ENCODE results near the gene BUB1. TPM values are rescaled to one million over a fixed set of nuclear protein-coding genes. Genes with fewer than 3 reads are reported as not detected.

The BUB1 gene
- total and polyA plus RNA-seq, 4 donors, result 1.6 to 12.4 (median 2.7) TPM

DNA sequence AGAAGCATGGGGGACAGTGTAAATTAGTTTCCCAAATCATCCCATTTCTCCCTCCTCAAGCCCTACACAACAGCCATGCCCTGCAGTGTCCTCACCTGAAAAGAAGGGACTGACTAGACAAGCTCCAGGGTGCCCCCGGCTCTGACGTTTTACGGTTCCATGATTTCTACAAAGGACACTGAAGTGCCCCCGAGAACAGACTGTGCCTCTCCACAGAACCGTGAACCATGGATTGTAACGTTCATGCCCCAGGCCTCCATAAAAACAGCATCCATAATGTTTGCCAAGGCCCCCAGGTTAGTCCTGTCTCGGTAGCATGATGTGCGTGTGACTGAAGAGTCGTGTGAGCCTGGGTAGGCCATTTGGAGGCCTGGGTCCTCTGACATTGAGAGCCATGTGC lies 47.5 kb upstream of the BUB1 start:
- H3K9ac ChIP-seq (ENCODE audit: insufficient read depth in 1 of 2, low read length in 2 of 2), result no peak overlapping the region
- H3K27me3 ChIP-seq (ENCODE audit: control insufficient read depth in 3 of 3, insufficient read depth in 3 of 3, low read length in 2 of 3), result peaks cover 0 to 6% (median under 1%) of the 10 kb centered on the region in 3 donors
- no peak overlapping the region for H3K27ac ChIP-seq (ENCODE audit: low read depth in 1 of 2, low read length in 1 of 2)
- 96 to 98% methylated on average over 9 of the region's 9 CpGs for WGBS, 2 donors
- DNase-seq, result no peak
- TF ChIP-seq, protein P1, sequence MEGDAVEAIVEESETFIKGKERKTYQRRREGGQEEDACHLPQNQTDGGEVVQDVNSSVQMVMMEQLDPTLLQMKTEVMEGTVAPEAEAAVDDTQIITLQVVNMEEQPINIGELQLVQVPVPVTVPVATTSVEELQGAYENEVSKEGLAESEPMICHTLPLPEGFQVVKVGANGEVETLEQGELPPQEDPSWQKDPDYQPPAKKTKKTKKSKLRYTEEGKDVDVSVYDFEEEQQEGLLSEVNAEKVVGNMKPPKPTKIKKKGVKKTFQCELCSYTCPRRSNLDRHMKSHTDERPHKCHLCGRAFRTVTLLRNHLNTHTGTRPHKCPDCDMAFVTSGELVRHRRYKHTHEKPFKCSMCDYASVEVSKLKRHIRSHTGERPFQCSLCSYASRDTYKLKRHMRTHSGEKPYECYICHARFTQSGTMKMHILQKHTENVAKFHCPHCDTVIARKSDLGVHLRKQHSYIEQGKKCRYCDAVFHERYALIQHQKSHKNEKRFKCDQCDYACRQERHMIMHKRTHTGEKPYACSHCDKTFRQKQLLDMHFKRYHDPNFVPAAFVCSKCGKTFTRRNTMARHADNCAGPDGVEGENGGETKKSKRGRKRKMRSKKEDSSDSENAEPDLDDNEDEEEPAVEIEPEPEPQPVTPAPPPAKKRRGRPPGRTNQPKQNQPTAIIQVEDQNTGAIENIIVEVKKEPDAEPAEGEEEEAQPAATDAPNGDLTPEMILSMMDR (IDR thresholded peaks at IDR 0.05; ENCODE audit: control extremely low read depth, extremely low read depth), result no peak
- H3K4me1 ChIP-seq (ENCODE audit: control insufficient read depth in 5 of 5, insufficient read depth in 5 of 5, low read length in 5 of 5), result no peaks in the 10 kb centered on the region
- H3K36me3 ChIP-seq (ENCODE audit: control insufficient read depth in 4 of 4, insufficient read depth in 4 of 4, low read length in 4 of 4), result no peaks in the 10 kb centered on the region
- H3K4me3 ChIP-seq, result no peak overlapping the region
- no peak for ATAC-seq (ENCODE audit: insufficient read depth, low FRiP score)
- H3K9me3 ChIP-seq (ENCODE audit: control insufficient read depth in 4 of 4, insufficient read depth in 3 of 4, low read length in 3 of 4), result no peaks in the 10 kb centered on the region

- Histone ChIP-seq H3K9me3 (ENCODE audit: control insufficient read depth in 4 of 4, insufficient read depth in 3 of 4, low read length in 3 of 4) (no peaks in the 10 kb centered on the region), H3K27ac (ENCODE audit: low read depth in 1 of 2, low read length in 1 of 2) (no peak overlapping the region), H3K4me3 (no peak overlapping the region), H3K36me3 (ENCODE audit: control insufficient read depth in 4 of 4, insufficient read depth in 4 of 4, low read length in 4 of 4) (no peaks in the 10 kb centered on the region), H3K9ac (ENCODE audit: insufficient read depth in 1 of 2, low read length in 2 of 2) (no peak overlapping the region), H3K4me1 (ENCODE audit: control insufficient read depth in 5 of 5, insufficient read depth in 5 of 5, low read length in 5 of 5) (peaks cover 0 to under 1% (median 0%) of the 10 kb centered on the region in 5 donors), H3K27me3 (ENCODE audit: control insufficient read depth in 3 of 3, insufficient read depth in 3 of 3, low read length in 2 of 3) (peaks cover 0 to 5% (median 0%) of the 10 kb centered on the region in 3 donors)
- DNase-seq, result no peak
- TF ChIP-seq, protein P1 (IDR thresholded peaks at IDR 0.05; ENCODE audit: control extremely low read depth, extremely low read depth), result no peak
- 33 to 49% methylated on average over 2 of the region's 2 CpGs for WGBS, 2 donors
- no peak for ATAC-seq (ENCODE audit: insufficient read depth, low FRiP score)
Measured at GRCh38 chr2:110724820-110725219, 47.0 kb upstream of the BUB1 start.

- no peak for DNase-seq
- TF ChIP-seq, protein P1 (IDR thresholded peaks at IDR 0.05; ENCODE audit: control extremely low read depth, extremely low read depth), result no peak
- Histone ChIP-seq H3K9me3 (ENCODE audit: control insufficient read depth in 4 of 4, insufficient read depth in 3 of 4, low read length in 3 of 4) (no peaks in the 10 kb centered on the region), H3K4me1 (ENCODE audit: control insufficient read depth in 5 of 5, insufficient read depth in 5 of 5, low read length in 5 of 5) (peaks cover 0 to 13% (median 0%) of the 10 kb centered on the region in 5 donors), H3K27ac (ENCODE audit: low read depth in 1 of 2, low read length in 1 of 2) (no peak overlapping the region), H3K27me3 (ENCODE audit: control insufficient read depth in 3 of 3, insufficient read depth in 3 of 3, low read length in 2 of 3) (no peaks in the 10 kb centered on the region), H3K9ac (ENCODE audit: insufficient read depth in 1 of 2, low read length in 2 of 2) (no peak overlapping the region), H3K4me3 (no peak overlapping the region), H3K36me3 (ENCODE audit: control insufficient read depth in 4 of 4, insufficient read depth in 4 of 4, low read length in 4 of 4) (no peaks in the 10 kb centered on the region)
- ATAC-seq (ENCODE audit: insufficient read depth, low FRiP score), result no peak
- WGBS, 2 donors, result 89 to 92% methylated on average over 5 of the region's 5 CpGs
Measured at GRCh38 chr2:110720547-110720946, 42.7 kb upstream of the BUB1 start.

- no peak overlapping the region for H3K27ac ChIP-seq (ENCODE audit: low read depth in 1 of 2, low read length in 1 of 2)
- no peak for ATAC-seq (ENCODE audit: insufficient read depth, low FRiP score)
- WGBS, 2 donors, result 73 to 89% methylated on average over 2 of the region's 2 CpGs
Measured at GRCh38 chr2:110718990-110719389, 41.1 kb upstream of the BUB1 start.

More at GRCh38 chr2:110718990-110719389, 41.1 kb upstream of the BUB1 start:
- no peak overlapping the region for H3K9ac ChIP-seq (ENCODE audit: insufficient read depth in 1 of 2, low read length in 2 of 2)
- TF ChIP-seq, protein P1 (IDR thresholded peaks at IDR 0.05; ENCODE audit: control extremely low read depth, extremely low read depth), result no peak
- no peaks in the 10 kb centered on the region for H3K27me3 ChIP-seq (ENCODE audit: control insufficient read depth in 3 of 3, insufficient read depth in 3 of 3, low read length in 2 of 3)
- peaks cover 0 to 19% (median 0%) of the 10 kb centered on the region in 5 donors for H3K4me1 ChIP-seq (ENCODE audit: control insufficient read depth in 5 of 5, insufficient read depth in 5 of 5, low read length in 5 of 5)
- H3K9me3 ChIP-seq (ENCODE audit: control insufficient read depth in 4 of 4, insufficient read depth in 3 of 4, low read length in 3 of 4), result no peaks in the 10 kb centered on the region
- no peak for DNase-seq
- no peak overlapping the region for H3K4me3 ChIP-seq
- H3K36me3 ChIP-seq (ENCODE audit: control insufficient read depth in 4 of 4, insufficient read depth in 4 of 4, low read length in 4 of 4), result no peaks in the 10 kb centered on the region
